ENCODE results near the gene PAGE2B. TPM values are rescaled to one million over a fixed set of nuclear protein-coding genes. Genes with fewer than 3 reads are reported as not detected.
"Not testable (repeated sequence)": the region's sequence is repeated elsewhere in the genome, so short reads cannot be mapped to it uniquely, and the experiment has no call there.

PAGE2B gene
- total RNA-seq, 1 experiment from 2014 or later, result 0.94 TPM

GRCh38 chrX:55056820-55057674, 17.8 kb upstream of the PAGE2B start (continued):
- no peak for TF ChIP-seq CDX4 (CRISPR knock-in tag; IDR thresholded peaks at IDR 0.05; ENCODE audit: borderline replicate concordance)
- no peak for TF ChIP-seq ZNF138 (CRISPR knock-in tag; conservative IDR thresholded peaks at IDR 0.05)
- TF ChIP-seq ZNF532 (CRISPR knock-in tag; IDR thresholded peaks at IDR 0.05; ENCODE audit: borderline replicate concordance), result no peak
- no peak for TF ChIP-seq ELF4 (CRISPR knock-in tag; IDR thresholded peaks at IDR 0.05; ENCODE audit: low read depth)
- TF ChIP-seq ARID4B (CRISPR knock-in tag; IDR thresholded peaks at IDR 0.05; ENCODE audit: borderline replicate concordance), result no peak
- no peak for TF ChIP-seq PREB (CRISPR knock-in tag; IDR thresholded peaks at IDR 0.05; ENCODE audit: borderline replicate concordance)
- no peak for TF ChIP-seq NFYB (CRISPR knock-in tag; conservative IDR thresholded peaks at IDR 0.05; ENCODE audit: low read depth)
- TF ChIP-seq HMGXB4 (CRISPR knock-in tag; IDR thresholded peaks at IDR 0.05), result no peak
- no peak for TF ChIP-seq TP53 (CRISPR knock-in tag; IDR thresholded peaks at IDR 0.05)
- no peak for TF ChIP-seq MXD4 (CRISPR knock-in tag; IDR thresholded peaks at IDR 0.05; ENCODE audit: borderline replicate concordance)

GRCh38 chrX:55057675-55058249, 17.1 kb upstream of the PAGE2B start:
- POLR2A ChIA-PET, result no interaction called here
- Mint-ChIP-seq H3K36me3 (peaks cover 4% of the 10 kb centered on the region; the same call in 1 of the 2 replicates), H3K9me3 (no peaks in the 10 kb centered on the region), H3K4me1 (peaks cover 7% of the 10 kb centered on the region), H3K27me3 (ENCODE audit: low read depth) (no peaks in the 10 kb centered on the region; the same call in 1 of the 2 replicates), H3K27ac (no peak overlapping the region), H3K4me3 (no peak overlapping the region)
- TF ChIP-seq CTCF (IDR thresholded peaks at IDR 0.05) (0 out of 2 replicates have a peak, but pooled peaks have one; percentile 35), PRRX2 (CRISPR knock-in tag; IDR thresholded peaks at IDR 0.05) (no peak)
- peak; percentile 11 for DNase-seq (ENCODE audit: low spot score)
- CTCF ChIA-PET, result interaction anchor here (1.1 kb wide), 1 partner anchor 123 kb away, joined by 3 read pairs; no protein-coding TSS in a partner anchor
- peak; percentile 51; the same call in 1 of the 2 replicates for ATAC-seq

GRCh38 chrX:55067180-55067579, 7.7 kb upstream of the PAGE2B start:
- POLR2A ChIA-PET; CTCF ChIA-PET; H3K36me3 Mint-ChIP-seq; H3K4me3 Mint-ChIP-seq; H3K4me1 Mint-ChIP-seq; ATAC-seq; DNase-seq (ENCODE audit: low spot score); H3K27ac Mint-ChIP-seq: not testable (repeated sequence)
- peaks cover 51% of the 10 kb centered on the region for H3K9me3 Mint-ChIP-seq
- H3K27me3 Mint-ChIP-seq (ENCODE audit: low read depth), result peaks cover 30% of the 10 kb centered on the region

Measured in WTC11 (cell line).